HG03196 (cell line): ENCODE measurements around the gene PEX16.
"Not testable (repeated sequence)": the region's sequence is repeated elsewhere in the genome, so short reads cannot be mapped to it uniquely, and the experiment has no call there.

Experiments used
- ATAC-seq: cut with Tn5 transposase; IDR thresholded peaks from one replicate; pipeline ENCODE4 v1.9.1; 2021; ENCODE audit not compliant: unreplicated experiment

Gene PEX16

GRCh38 chr11:45918962-45919675 lies 1.4 kb upstream of the PEX16 start:
- no peak for ATAC-seq

GRCh38 chr11:45918331-45918941 lies 759 bp upstream of the PEX16 start:
- ATAC-seq, result peak; percentile 26

GRCh38 chr11:45917286-45917622 lies 423 bp downstream of the PEX16 start:
- peak; percentile 5 for ATAC-seq

- ATAC-seq, result no peak
Measured at GRCh38 chr11:45915446-45915845, 2.2 kb downstream of the PEX16 start.

- no peak for ATAC-seq
Measured at GRCh38 chr11:45913942-45914635, 3.6 kb downstream of the PEX16 start.

GRCh38 chr11:45913514-45913913 lies 4.2 kb downstream of the PEX16 start:
- ATAC-seq, result no peak

- ATAC-seq, result no peak
Measured at GRCh38 chr11:45910623-45911022, 7.1 kb downstream of the PEX16 start.

- no peak for ATAC-seq
Measured at GRCh38 chr11:45909594-45910475, 7.8 kb downstream of the PEX16 start.

- ATAC-seq, result no peak
Measured at GRCh38 chr11:45907911-45908370, 9.7 kb downstream of the PEX16 start.

GRCh38 chr11:45906965-45907611 lies 10.6 kb downstream of the PEX16 start, which contains the start of gene FREY1:
Gene FREY1, minus strand, starts transcription at chr11:45907271. Its CDS starts 26 bp downstream, at chr11:45907245.
- no peak for ATAC-seq

- ATAC-seq, result no peak
Measured at GRCh38 chr11:45906096-45906682, 11.5 kb downstream of the PEX16 start.

- ATAC-seq, result not testable (repeated sequence)
Measured at GRCh38 chr11:45905576-45905975, 12.1 kb downstream of the PEX16 start.

GRCh38 chr11:45905095-45905494 lies 12.6 kb downstream of the PEX16 start:
- no peak for ATAC-seq

GRCh38 chr11:45904309-45904915 lies 13.3 kb downstream of the PEX16 start:
- no peak for ATAC-seq

GRCh38 chr11:45902452-45903380 lies 15.0 kb downstream of the PEX16 start:
- ATAC-seq, result no peak

GRCh38 chr11:45901626-45902025 lies 16.1 kb downstream of the PEX16 start:
- ATAC-seq, result no peak

- no peak for ATAC-seq
Measured at GRCh38 chr11:45900916-45901617, 16.6 kb downstream of the PEX16 start.

- ATAC-seq, result not testable (repeated sequence)
Measured at GRCh38 chr11:45900175-45900800, 17.4 kb downstream of the PEX16 start.
